Measurements from ENCODE around the gene BPIFB1. TPM values are rescaled to one million over a fixed set of nuclear protein-coding genes. Genes with fewer than 3 reads are reported as not detected.

The BPIFB1 gene, protein sequence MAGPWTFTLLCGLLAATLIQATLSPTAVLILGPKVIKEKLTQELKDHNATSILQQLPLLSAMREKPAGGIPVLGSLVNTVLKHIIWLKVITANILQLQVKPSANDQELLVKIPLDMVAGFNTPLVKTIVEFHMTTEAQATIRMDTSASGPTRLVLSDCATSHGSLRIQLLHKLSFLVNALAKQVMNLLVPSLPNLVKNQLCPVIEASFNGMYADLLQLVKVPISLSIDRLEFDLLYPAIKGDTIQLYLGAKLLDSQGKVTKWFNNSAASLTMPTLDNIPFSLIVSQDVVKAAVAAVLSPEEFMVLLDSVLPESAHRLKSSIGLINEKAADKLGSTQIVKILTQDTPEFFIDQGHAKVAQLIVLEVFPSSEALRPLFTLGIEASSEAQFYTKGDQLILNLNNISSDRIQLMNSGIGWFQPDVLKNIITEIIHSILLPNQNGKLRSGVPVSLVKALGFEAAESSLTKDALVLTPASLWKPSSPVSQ
- not detected for total RNA-seq

DNA sequence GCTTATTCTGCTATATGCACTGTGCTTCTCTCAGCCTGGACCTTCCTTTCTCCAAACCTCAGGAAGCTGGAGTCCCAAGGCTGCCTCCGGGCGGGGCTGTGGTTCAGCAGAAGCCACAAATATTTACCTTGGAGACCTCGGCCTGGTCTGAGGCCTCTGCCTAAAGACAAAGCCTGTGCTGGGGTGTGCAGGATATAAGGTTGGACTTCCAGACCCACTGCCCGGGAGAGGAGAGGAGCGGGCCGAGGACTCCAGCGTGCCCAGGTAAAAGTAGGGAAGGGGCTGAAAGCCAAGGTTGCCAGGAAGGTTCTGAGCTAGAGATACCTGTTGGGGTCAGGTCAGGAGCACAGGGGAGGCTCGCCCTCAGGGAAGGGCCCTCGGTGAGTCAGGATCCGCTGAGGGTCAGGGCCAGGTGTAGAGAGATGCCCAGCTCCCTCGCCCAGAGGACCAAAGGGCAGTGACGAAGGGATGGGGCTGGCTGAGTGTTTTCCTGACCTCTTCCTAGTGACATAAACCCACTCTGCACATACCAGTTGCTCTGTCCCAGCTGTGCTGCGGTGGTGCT is at the start of gene BPIFB1:
BPIFB1 (plus strand) TSS at position 224 of the 565 bp plus-strand sequence. CDS start 2,860 bp downstream, outside the sequence.
- H3K36me3 Mint-ChIP-seq (ENCODE audit: insufficient read depth): no peaks in the 10 kb centered on the region
- peaks cover 15% of the 10 kb centered on the region for H3K27me3 Mint-ChIP-seq (ENCODE audit: low read depth)
- H3K9me3 Mint-ChIP-seq: no peaks in the 10 kb centered on the region
- DNase-seq (no peak), ATAC-seq (no peak)
- H3K4me1 Mint-ChIP-seq (ENCODE audit: low read depth): no peaks in the 10 kb centered on the region
- no peak within 1 kb of the TSS for H3K4me3 Mint-ChIP-seq

- Mint-ChIP-seq H3K4me3 (no peak overlapping the region), H3K9me3 (no peaks in the 10 kb centered on the region), H3K36me3 (ENCODE audit: insufficient read depth) (no peaks in the 10 kb centered on the region), H3K27me3 (ENCODE audit: low read depth) (peaks cover 10% of the 10 kb centered on the region), H3K4me1 (ENCODE audit: low read depth) (peaks cover 9% of the 10 kb centered on the region)
- ATAC-seq (no peak), DNase-seq (no peak)
These were observed 49.0 kb upstream of the BPIFB1 start for GRCh38 chr20:33234050-33234449.

DNA sequence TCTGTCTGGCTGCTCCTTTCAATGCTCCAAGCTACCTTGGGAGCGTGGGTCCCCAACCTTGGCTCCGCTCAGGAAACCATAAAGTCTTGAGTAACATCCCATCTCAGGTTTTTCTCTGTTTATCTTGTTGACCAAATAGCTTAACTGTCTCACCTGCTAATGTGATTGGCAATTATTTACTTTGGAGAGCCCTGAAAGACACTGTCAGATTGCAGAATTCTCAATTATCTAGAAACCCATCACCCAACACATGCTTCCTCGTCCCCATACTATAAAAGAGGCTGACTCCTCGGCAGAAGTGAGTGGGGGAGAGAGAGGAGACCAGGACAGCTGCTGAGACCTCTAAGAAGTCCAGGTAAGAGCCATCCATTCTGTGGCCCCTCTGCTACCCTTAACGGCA is 47.3 kb upstream of the BPIFB1 start, which contains the start of gene BPIFA1:
BPIFA1 (plus strand) TSS at position 301 of the 400 bp plus-strand sequence. CDS start 1,716 bp downstream, outside the sequence.
- Mint-ChIP-seq H3K27me3 (ENCODE audit: low read depth) (peaks cover 13% of the 10 kb centered on the region), H3K9me3 (no peaks in the 10 kb centered on the region), H3K4me1 (ENCODE audit: low read depth) (peaks cover 9% of the 10 kb centered on the region), H3K36me3 (ENCODE audit: insufficient read depth) (no peaks in the 10 kb centered on the region), H3K4me3 (no peak within 1 kb of the TSS)
- ATAC-seq: no peak
- no peak for DNase-seq

DNA sequence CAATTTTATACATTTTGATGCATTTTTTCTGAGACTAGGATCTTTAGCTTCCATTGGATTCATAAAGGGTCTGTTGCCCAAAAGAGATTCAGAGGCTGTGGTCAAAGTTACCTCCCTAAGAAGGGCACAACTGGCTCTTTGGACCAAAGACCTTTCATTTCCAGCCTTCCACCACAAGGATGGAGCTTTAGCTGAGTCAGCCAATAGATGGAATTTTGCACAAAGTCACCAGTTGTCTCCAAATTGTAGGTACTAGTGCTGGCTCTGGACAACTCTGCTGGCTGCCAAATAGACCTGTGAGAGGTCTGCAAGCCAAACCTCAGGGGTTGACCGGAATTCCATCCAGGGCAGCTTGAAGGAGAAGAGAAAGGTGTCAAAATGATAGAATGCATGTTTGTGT is 46.7 kb upstream of the BPIFB1 start:
- ATAC-seq (no peak), DNase-seq (no peak)
- Mint-ChIP-seq H3K4me3 (no peak overlapping the region), H3K27me3 (ENCODE audit: low read depth) (peaks cover 13% of the 10 kb centered on the region), H3K9me3 (no peaks in the 10 kb centered on the region), H3K4me1 (ENCODE audit: low read depth) (peaks cover 9% of the 10 kb centered on the region), H3K36me3 (ENCODE audit: insufficient read depth) (no peaks in the 10 kb centered on the region)

- H3K27me3 Mint-ChIP-seq (ENCODE audit: low read depth): peaks cover 14% of the 10 kb centered on the region
- H3K4me3 Mint-ChIP-seq: no peak overlapping the region
- DNase-seq (no peak), ATAC-seq (no peak)
- H3K9me3 Mint-ChIP-seq: no peaks in the 10 kb centered on the region
- peaks cover 2% of the 10 kb centered on the region for H3K4me1 Mint-ChIP-seq (ENCODE audit: low read depth)
- no peaks in the 10 kb centered on the region for H3K36me3 Mint-ChIP-seq (ENCODE audit: insufficient read depth)
These were observed 45.0 kb upstream of the BPIFB1 start for GRCh38 chr20:33237989-33238388.

- Mint-ChIP-seq H3K36me3 (ENCODE audit: insufficient read depth) (no peaks in the 10 kb centered on the region), H3K9me3 (no peaks in the 10 kb centered on the region), H3K4me3 (no peak overlapping the region), H3K27me3 (ENCODE audit: low read depth) (peaks cover 14% of the 10 kb centered on the region), H3K4me1 (ENCODE audit: low read depth) (no peaks in the 10 kb centered on the region)
- no peak for DNase-seq
- no peak for ATAC-seq
These were observed 43.6 kb upstream of the BPIFB1 start for GRCh38 chr20:33239418-33239817.

- DNase-seq (no peak), ATAC-seq (no peak)
- H3K9me3 Mint-ChIP-seq: no peaks in the 10 kb centered on the region
- peaks cover 14% of the 10 kb centered on the region for H3K27me3 Mint-ChIP-seq (ENCODE audit: low read depth)
- no peaks in the 10 kb centered on the region for H3K36me3 Mint-ChIP-seq (ENCODE audit: insufficient read depth)
- H3K4me3 Mint-ChIP-seq: no peak overlapping the region
- no peaks in the 10 kb centered on the region for H3K4me1 Mint-ChIP-seq (ENCODE audit: low read depth)
These were observed 42.9 kb upstream of the BPIFB1 start for GRCh38 chr20:33239979-33240736.

GRCh38 chr20:33240923-33241322 is 42.1 kb upstream of the BPIFB1 start:
- H3K27me3 Mint-ChIP-seq (ENCODE audit: low read depth): peaks cover 11% of the 10 kb centered on the region
- H3K36me3 Mint-ChIP-seq (ENCODE audit: insufficient read depth): no peaks in the 10 kb centered on the region
- DNase-seq: no peak
- H3K9me3 Mint-ChIP-seq: no peaks in the 10 kb centered on the region
- H3K4me1 Mint-ChIP-seq (ENCODE audit: low read depth): no peaks in the 10 kb centered on the region
- no peak overlapping the region for H3K4me3 Mint-ChIP-seq
- ATAC-seq: no peak

DNA sequence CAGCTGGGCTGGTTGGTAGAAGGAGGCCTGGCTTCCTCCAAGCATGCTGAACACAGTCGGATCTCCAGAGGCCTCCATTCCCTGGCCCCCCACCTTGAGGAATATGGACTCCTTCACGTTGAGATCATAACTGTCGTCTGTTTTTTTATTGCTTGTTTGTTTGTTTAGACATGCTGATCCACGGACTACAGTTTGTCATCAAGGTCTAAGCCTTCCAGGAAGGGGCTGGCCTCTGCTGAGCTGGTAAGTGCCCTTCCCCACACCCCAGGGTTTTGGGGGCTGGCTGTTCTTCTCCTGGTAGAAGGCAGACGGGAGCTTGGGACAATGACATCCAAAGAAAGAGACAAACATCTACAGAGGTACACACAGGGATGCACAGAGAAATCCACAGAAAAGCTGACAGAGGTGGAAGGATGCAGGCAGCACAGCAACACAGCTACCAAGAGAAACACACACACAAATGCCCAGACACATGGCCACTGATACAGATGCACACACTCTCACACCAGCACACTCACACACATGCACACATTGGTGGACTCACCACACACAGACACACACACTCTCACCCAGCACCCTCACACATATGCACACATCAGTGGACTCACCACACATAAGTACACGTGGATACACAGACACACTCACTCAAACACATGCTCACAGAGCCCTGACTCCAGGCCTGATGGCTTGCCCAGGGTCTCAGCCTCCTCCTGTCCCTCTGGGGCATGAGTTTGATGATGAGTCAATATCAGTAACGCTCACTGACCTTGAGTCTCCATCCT is 40.5 kb upstream of the BPIFB1 start:
- Mint-ChIP-seq H3K4me3 (no peak overlapping the region), H3K27me3 (ENCODE audit: low read depth) (peaks cover 8% of the 10 kb centered on the region), H3K4me1 (ENCODE audit: low read depth) (no peaks in the 10 kb centered on the region), H3K9me3 (no peaks in the 10 kb centered on the region), H3K36me3 (ENCODE audit: insufficient read depth) (no peaks in the 10 kb centered on the region)
- DNase-seq (no peak), ATAC-seq (no peak)

DNA sequence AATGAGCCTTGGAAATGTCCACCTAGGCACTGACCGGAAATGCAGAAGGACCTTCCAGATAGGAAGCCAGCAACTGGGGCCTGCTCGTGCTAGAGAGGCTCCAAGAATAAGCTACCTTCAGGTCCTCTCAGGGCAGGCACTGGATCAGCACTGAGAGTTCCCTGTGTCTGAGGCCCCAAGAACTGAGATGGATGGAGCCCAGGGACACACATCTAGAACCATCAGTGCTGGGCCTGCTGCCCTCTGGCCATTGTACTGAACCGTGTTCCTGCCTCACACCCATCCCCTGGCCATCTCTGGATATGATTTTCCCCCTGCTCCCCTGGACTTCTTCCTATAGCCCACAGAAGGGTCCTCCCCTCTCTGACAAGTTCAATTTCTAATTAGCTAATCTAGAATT is 36.9 kb upstream of the BPIFB1 start:
- no peak for DNase-seq
- peaks cover 3% of the 10 kb centered on the region for H3K27me3 Mint-ChIP-seq (ENCODE audit: low read depth)
- no peaks in the 10 kb centered on the region for H3K4me1 Mint-ChIP-seq (ENCODE audit: low read depth)

DNA sequence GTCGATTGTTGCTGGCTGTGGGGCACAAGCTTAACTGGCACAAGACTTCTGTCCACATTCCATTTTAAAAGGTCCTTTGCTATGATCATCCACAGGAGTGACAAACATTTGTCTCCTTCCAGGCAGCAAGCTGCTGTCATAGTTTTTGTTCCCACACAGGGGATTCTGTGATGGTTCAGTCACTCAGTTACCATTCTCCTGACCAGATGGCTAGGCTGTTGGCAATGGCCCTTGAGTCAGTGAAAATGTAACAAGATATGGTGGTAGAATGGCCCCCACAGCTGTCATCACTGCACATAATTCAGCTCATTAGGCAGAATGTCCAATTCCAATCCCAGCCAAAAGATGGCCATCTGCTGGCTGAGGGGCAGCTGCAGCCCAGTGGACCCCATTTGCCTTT is 33.6 kb upstream of the BPIFB1 start:
- Mint-ChIP-seq H3K9me3 (no peaks in the 10 kb centered on the region), H3K27me3 (ENCODE audit: low read depth) (peaks cover 5% of the 10 kb centered on the region)

More for the DNA sequence above, 36.9 kb upstream of the BPIFB1 start:
- no peak for ATAC-seq
- Mint-ChIP-seq H3K9me3 (no peaks in the 10 kb centered on the region), H3K36me3 (ENCODE audit: insufficient read depth) (no peaks in the 10 kb centered on the region), H3K4me3 (no peak overlapping the region)

DNA sequence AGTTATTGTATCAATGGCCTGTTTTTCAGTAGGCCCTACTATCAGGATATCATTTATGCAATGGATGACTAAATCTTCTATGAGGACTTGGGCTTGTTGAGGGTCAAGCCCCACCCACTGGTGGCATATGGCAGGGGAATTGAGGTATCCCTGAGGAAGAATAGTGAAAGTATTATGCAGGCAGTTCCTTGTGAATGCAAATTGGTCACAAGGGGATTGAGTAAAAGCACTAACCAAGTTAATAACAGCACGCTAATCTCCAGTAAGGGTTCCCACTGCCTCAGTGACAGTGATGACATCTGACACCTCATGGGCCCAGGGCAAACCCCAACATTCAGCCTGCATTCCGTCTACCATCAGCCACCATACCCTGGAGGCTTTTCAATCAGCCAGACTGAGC is 32.3 kb upstream of the BPIFB1 start:
- no peak overlapping the region for H3K4me3 Mint-ChIP-seq

More for the DNA sequence above, 33.6 kb upstream of the BPIFB1 start:
- H3K4me1 Mint-ChIP-seq (ENCODE audit: low read depth): no peaks in the 10 kb centered on the region
- no peaks in the 10 kb centered on the region for H3K36me3 Mint-ChIP-seq (ENCODE audit: insufficient read depth)
- no peak for DNase-seq
- ATAC-seq: no peak
- H3K4me3 Mint-ChIP-seq: no peak overlapping the region

GRCh38 chr20:33251496-33251895 is 31.5 kb upstream of the BPIFB1 start:
- Mint-ChIP-seq H3K9me3 (no peaks in the 10 kb centered on the region), H3K36me3 (ENCODE audit: insufficient read depth) (no peaks in the 10 kb centered on the region), H3K4me3 (no peak overlapping the region), H3K4me1 (ENCODE audit: low read depth) (no peaks in the 10 kb centered on the region), H3K27me3 (ENCODE audit: low read depth) (peaks cover 9% of the 10 kb centered on the region)
- ATAC-seq (no peak), DNase-seq (no peak)

More for the DNA sequence above, 32.3 kb upstream of the BPIFB1 start:
- DNase-seq: no peak
- Mint-ChIP-seq H3K27me3 (ENCODE audit: low read depth) (peaks cover 9% of the 10 kb centered on the region), H3K4me1 (ENCODE audit: low read depth) (no peaks in the 10 kb centered on the region), H3K36me3 (ENCODE audit: insufficient read depth) (no peaks in the 10 kb centered on the region), H3K9me3 (no peaks in the 10 kb centered on the region)
- ATAC-seq: no peak

- H3K4me1 Mint-ChIP-seq (ENCODE audit: low read depth): no peaks in the 10 kb centered on the region
- no peaks in the 10 kb centered on the region for H3K9me3 Mint-ChIP-seq
- ATAC-seq (no peak), DNase-seq (no peak)
- no peak overlapping the region for H3K4me3 Mint-ChIP-seq
- H3K27me3 Mint-ChIP-seq (ENCODE audit: low read depth): peaks cover 9% of the 10 kb centered on the region
- H3K36me3 Mint-ChIP-seq (ENCODE audit: insufficient read depth): no peaks in the 10 kb centered on the region
These were observed 30.6 kb upstream of the BPIFB1 start for GRCh38 chr20:33252460-33252859.

Data from activated T-cell treated with anti-CD3 and anti-CD28 coated beads, Interleukin-2, amount 50 U/mL, for 4 hours (primary cell).